ENCODE data around the gene RHOH.

- TF ChIP-seq EZH2 (IDR thresholded peaks at IDR 0.05; ENCODE audit: insufficient read depth, low read length) (no peak), CTCF (IDR thresholded peaks at IDR 0.05; ENCODE audit: insufficient read depth, low read depth, low read length) (no peak)
These were observed 46.6 kb downstream of the RHOH start for GRCh38 chr4:40243386-40243948.

All from astrocyte (in vitro differentiated cells and primary cell).